CD14-positive monocyte (primary cell): ENCODE results near the gene DAB2IP. TPM values are rescaled to one million over a fixed set of nuclear protein-coding genes. Genes with fewer than 3 reads are reported as not detected.
A peak's percentile ranks its signal among the peaks of the same experiment; 100 is the strongest.

Source experiments
- DNase-seq, 3 donors: peaks; one replicate each; pipeline ENCODE4 v3.0.0-alpha.2; 2011 to 2022
- H2AFZ ChIP-seq: 2 replicates; pipeline ENCODE4 v1.6.0; 2012; ENCODE audit warnings: mild to moderate bottlenecking, low read depth, low read length, inconsistent platforms; ENCODE audit not compliant: insufficient read depth, poor library complexity, severe bottlenecking
- H3K27ac ChIP-seq, 2 donors: 1 replicate in 1 of 2; 2 replicates in 1 of 2; pipeline ENCODE4 v1.5.1; 2012 to 2013; ENCODE audit warnings: low read length in 2 of 2, control low read depth in 1 of 2, inconsistent platforms in 1 of 2, low read depth in 1 of 2, mild to moderate bottlenecking in 1 of 2
- H3K27me3 ChIP-seq, 2 donors: one replicate each; pipeline versions ENCODE4 v1.6.0 to v1.6.1; 2011 to 2013; ENCODE audit warnings: low read length in 2 of 2; ENCODE audit not compliant: control insufficient read depth in 2 of 2, insufficient read depth in 2 of 2
- H3K36me3 ChIP-seq, 2 donors: replicated peaks in 1 of 2; 1 replicate in 1 of 2; 2 replicates in 1 of 2; pipeline versions ENCODE4 v1.5.1 to v1.6.1; 2012 to 2013; ENCODE audit warnings: low read length in 2 of 2, control low read depth in 1 of 2, inconsistent platforms in 1 of 2, mild to moderate bottlenecking in 1 of 2; ENCODE audit not compliant: insufficient read depth in 2 of 2, control insufficient read depth in 1 of 2
- H3K4me1 ChIP-seq, 2 donors: 1 replicate in 1 of 2; 2 replicates in 1 of 2; pipeline versions ENCODE4 v1.5.1 to v1.6.1; 2012 to 2013; ENCODE audit warnings: low read length in 2 of 2, control low read depth in 1 of 2, inconsistent platforms in 1 of 2, mild to moderate bottlenecking in 1 of 2, moderate library complexity in 1 of 2; ENCODE audit not compliant: insufficient read depth in 2 of 2, control insufficient read depth in 1 of 2
- H3K4me2 ChIP-seq: replicated peaks from 2 replicates; pipeline ENCODE3; 2012; ENCODE audit warnings: low read length, moderate library complexity, mild to moderate bottlenecking; ENCODE audit not compliant: poor library complexity, severe bottlenecking; ENCODE audit errors: extremely low read depth
- H3K4me3 ChIP-seq, 3 experiments: fragments of 200-600 bp in 1 of 3; sonication (generic) in 1 of 3; replicated peaks in 1 of 3; 1 replicate in 2 of 3; 2 replicates in 1 of 3; pipeline ENCODE4 v1.5.1; 2011 to 2013; ENCODE audit warnings: low read length in 3 of 3, mild to moderate bottlenecking in 3 of 3, control low read depth in 2 of 3, low read depth in 2 of 3, inconsistent platforms in 1 of 3, moderate library complexity in 1 of 3
- H3K79me2 ChIP-seq: 2 replicates; pipeline ENCODE4 v1.6.0; 2012; ENCODE audit warnings: mild to moderate bottlenecking, control low read depth, inconsistent platforms, low read length, moderate library complexity; ENCODE audit not compliant: insufficient read depth
- H3K9ac ChIP-seq: 2 replicates; pipeline ENCODE4 v1.6.0; 2017; ENCODE audit warnings: low read length, mild to moderate bottlenecking; ENCODE audit not compliant: insufficient read depth, poor library complexity, severe bottlenecking
- H3K9me3 ChIP-seq, 2 donors: replicated peaks in 1 of 2; 1 replicate in 1 of 2; 2 replicates in 1 of 2; pipeline versions ENCODE4 v1.5.1 to v1.6.1; 2012 to 2013; ENCODE audit warnings: low read length in 2 of 2, control low read depth in 1 of 2; ENCODE audit not compliant: control insufficient read depth in 1 of 2, insufficient read depth in 1 of 2
- H4K20me1 ChIP-seq: 2 replicates; pipeline ENCODE4 v1.6.0; 2012; ENCODE audit warnings: mild to moderate bottlenecking, low read length, control low read depth, moderate library complexity; ENCODE audit not compliant: insufficient read depth
- H3K27ac Mint-ChIP-seq, 7 donors: one replicate each; pipeline ENCODE4 v1.8.0; 2020; ENCODE audit warnings: mild to moderate bottlenecking in 7 of 7, mixed read lengths in 7 of 7, moderate library complexity in 6 of 7, inconsistent platforms in 2 of 7
- H3K27me3 Mint-ChIP-seq, 3 donors: one replicate each; pipeline ENCODE4 v1.8.0; 2021 to 2022; ENCODE audit warnings: low read depth in 3 of 3, mild to moderate bottlenecking in 3 of 3, mixed read lengths in 3 of 3, moderate library complexity in 3 of 3, inconsistent platforms in 1 of 3
- H3K36me3 Mint-ChIP-seq, 2 donors: one replicate each; pipeline ENCODE4 v1.8.0; 2020; ENCODE audit warnings: mixed read lengths in 2 of 2, inconsistent platforms in 1 of 2, mild to moderate bottlenecking in 1 of 2
- H3K4me1 Mint-ChIP-seq: one replicate; pipeline ENCODE4 v1.8.0; 2020; ENCODE audit warnings: mild to moderate bottlenecking, mixed read lengths
- H3K4me3 Mint-ChIP-seq, 2 donors: one replicate each; pipeline ENCODE4 v1.8.0; 2020; ENCODE audit warnings: mild to moderate bottlenecking in 2 of 2, mixed read lengths in 2 of 2, moderate library complexity in 1 of 2
- H3K9me3 Mint-ChIP-seq, 7 donors: one replicate each; pipeline ENCODE4 v1.8.0; 2020 to 2022; ENCODE audit warnings: mixed read lengths in 7 of 7, mild to moderate bottlenecking in 6 of 7, moderate library complexity in 6 of 7, inconsistent platforms in 2 of 7
- WGBS: methylation state at CpG from one replicate; pipeline ENCODE4 v1.1.5; 2013; ENCODE audit warnings: missing lambda C conversion rate; ENCODE audit not compliant: insufficient coverage; 5-methylcytosine and 5-hydroxymethylcytosine counted together
- intact Hi-C, 2 donors: fragments of 100-400 bp; cut with micrococcal nuclease; formaldehyde crosslinking; loops; one replicate each; pipeline versions ENCODE4 v1.15.0 to v1.15.1; 2023
- polyA plus RNA-seq, 3 donors: library from polyadenylated mRNA; depleted of rRNA in 1 of 3; unstranded in 2 of 3; stranded (reverse) in 1 of 3; fragments of 300-500 nt in 2 of 3; fragments of >200 nt in 1 of 3; fragmentation: Illumina TruSeq in 2 of 3; gene quantifications; 1 replicate in 2 of 3; 2 replicates in 1 of 3; pipeline ENCODE4 v1.2.3, GENCODE V29; 2012 to 2021
- TF ChIP-seq, protein P1 (sequence below): fragments of 200-600 bp; IDR thresholded peaks from one replicate; pipeline ENCODE4 v1.8.0; 2022; ENCODE audit warnings: antibody characterized with exemption, mild to moderate bottlenecking

The DAB2IP gene
- polyA plus RNA-seq, 3 donors: 0.13 TPM; not detected in 2

DNA sequence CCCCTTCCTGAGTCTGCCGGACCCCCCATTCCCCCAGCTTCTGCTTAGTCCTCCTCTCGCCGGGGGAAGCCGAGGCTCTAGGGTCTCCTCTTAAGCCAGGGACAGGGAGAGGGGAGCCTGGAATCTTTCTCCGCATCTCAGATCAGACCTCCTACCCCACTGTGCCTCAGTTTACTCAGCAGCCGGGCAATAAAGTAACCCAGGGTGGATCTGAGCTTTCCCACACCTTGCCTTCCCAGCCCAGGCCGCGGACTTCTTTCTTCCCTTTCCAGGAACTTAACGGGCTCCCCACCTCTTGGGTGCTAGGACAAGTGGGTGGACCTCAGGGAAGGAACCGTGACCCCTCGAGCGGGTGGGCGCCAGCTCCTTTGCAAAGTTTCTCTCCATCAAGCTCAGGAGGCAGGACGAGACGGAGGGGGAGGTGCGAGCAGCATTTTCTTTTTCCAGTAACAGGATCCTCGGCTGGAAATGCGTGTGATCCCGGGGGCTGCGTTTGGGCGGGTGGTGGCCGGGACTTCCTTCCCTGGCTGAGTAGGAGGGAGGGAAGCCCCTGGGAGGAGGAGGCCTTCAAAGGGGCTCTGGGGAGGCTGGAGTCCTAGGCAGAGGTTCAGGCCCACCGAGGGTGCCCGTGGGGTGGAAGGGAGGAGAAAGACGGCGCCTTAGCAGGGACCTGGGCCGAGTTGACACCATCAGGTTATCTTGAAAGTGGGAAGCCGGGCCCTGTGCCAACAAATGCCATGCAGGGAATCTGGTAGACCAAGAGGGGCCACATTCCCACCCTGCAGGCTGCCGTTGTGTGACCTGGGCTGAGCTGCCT lies 795 bp downstream of the DAB2IP start:
- Histone ChIP-seq H3K4me3 (no peak overlapping the region), H2AFZ (no peak overlapping the region), H3K27ac (no peak overlapping the region), H4K20me1 (no peaks in the 10 kb centered on the region), H3K9ac (no peak overlapping the region), H3K4me2 (peak overlapping the region; percentile 10), H3K36me3 (no peaks in the 10 kb centered on the region), H3K79me2 (no peaks in the 10 kb centered on the region), H3K4me1 (peaks cover 2 to 12% of the 10 kb centered on the region in 2 donors), H3K9me3 (peaks cover 0 to 17% of the 10 kb centered on the region in 2 donors), H3K27me3 (peaks cover 33 to 61% of the 10 kb centered on the region in 2 donors)
- Mint-ChIP-seq H3K9me3 (peaks cover 0 to 15% (median 6%) of the 10 kb centered on the region in 7 donors), H3K27me3 (peaks cover 55 to 78% (median 67%) of the 10 kb centered on the region in 3 donors), H3K4me1 (peaks cover 13% of the 10 kb centered on the region), H3K36me3 (peaks cover 4 to 5% of the 10 kb centered on the region in 2 donors), H3K4me3 (peak overlapping the region; percentile 6 to 81), H3K27ac (no peak overlapping the region)
- WGBS: 2% methylated on average over 21 of the region's 29 CpGs
- no peak for DNase-seq
- intact Hi-C loops: no loop called here
- TF ChIP-seq, protein P1, sequence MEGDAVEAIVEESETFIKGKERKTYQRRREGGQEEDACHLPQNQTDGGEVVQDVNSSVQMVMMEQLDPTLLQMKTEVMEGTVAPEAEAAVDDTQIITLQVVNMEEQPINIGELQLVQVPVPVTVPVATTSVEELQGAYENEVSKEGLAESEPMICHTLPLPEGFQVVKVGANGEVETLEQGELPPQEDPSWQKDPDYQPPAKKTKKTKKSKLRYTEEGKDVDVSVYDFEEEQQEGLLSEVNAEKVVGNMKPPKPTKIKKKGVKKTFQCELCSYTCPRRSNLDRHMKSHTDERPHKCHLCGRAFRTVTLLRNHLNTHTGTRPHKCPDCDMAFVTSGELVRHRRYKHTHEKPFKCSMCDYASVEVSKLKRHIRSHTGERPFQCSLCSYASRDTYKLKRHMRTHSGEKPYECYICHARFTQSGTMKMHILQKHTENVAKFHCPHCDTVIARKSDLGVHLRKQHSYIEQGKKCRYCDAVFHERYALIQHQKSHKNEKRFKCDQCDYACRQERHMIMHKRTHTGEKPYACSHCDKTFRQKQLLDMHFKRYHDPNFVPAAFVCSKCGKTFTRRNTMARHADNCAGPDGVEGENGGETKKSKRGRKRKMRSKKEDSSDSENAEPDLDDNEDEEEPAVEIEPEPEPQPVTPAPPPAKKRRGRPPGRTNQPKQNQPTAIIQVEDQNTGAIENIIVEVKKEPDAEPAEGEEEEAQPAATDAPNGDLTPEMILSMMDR: no peak

DNA sequence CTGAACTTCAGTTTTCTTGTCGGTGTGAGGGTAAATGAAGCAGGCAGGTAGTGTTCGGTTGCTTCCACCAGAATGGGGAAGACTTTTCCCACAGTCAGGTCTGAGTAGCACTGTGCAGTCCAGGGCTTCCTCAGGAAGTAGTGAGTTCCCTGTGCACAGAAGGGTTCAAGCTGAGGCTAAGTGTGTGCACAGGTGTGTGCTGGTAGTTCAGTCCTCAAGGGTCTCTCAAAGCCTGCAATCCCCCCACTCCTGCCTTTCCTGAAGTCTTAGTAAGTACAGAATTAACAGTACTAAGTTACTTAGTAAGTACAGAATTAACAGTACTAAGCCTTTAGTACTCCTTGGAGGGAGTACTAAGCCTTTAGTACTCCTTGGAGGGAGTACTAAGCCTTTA lies 1.4 kb downstream of the DAB2IP start:
- H3K4me3 Mint-ChIP-seq: peak overlapping the region in 1 of 2 donors; percentile 81
- H3K27me3 ChIP-seq: peaks cover 33 to 58% of the 10 kb centered on the region in 2 donors

More for the DNA sequence above, 1.4 kb downstream of the DAB2IP start:
- Mint-ChIP-seq H3K27ac (no peak overlapping the region), H3K36me3 (peaks cover 4 to 5% of the 10 kb centered on the region in 2 donors), H3K9me3 (peaks cover 0 to 15% (median 6%) of the 10 kb centered on the region in 7 donors), H3K27me3 (peaks cover 55 to 75% (median 66%) of the 10 kb centered on the region in 3 donors), H3K4me1 (peaks cover 13% of the 10 kb centered on the region)
- Histone ChIP-seq H3K27ac (no peak overlapping the region), H3K9me3 (peaks cover 0 to 17% of the 10 kb centered on the region in 2 donors), H2AFZ (no peak overlapping the region), H4K20me1 (no peaks in the 10 kb centered on the region), H3K9ac (no peak overlapping the region), H3K79me2 (no peaks in the 10 kb centered on the region), H3K36me3 (no peaks in the 10 kb centered on the region), H3K4me2 (no peak overlapping the region), H3K4me1 (peaks cover 2 to 12% of the 10 kb centered on the region in 2 donors), H3K4me3 (no peak overlapping the region)
- WGBS: 0% methylated on average over 2 of the region's 2 CpGs
- DNase-seq: no peak
- intact Hi-C loops: no loop called here
- TF ChIP-seq, protein P1: no peak
